ENCODE results near the gene FAM83D.
A peak's percentile ranks its signal among the peaks of the same experiment; 100 is the strongest.

The FAM83D gene

DNA sequence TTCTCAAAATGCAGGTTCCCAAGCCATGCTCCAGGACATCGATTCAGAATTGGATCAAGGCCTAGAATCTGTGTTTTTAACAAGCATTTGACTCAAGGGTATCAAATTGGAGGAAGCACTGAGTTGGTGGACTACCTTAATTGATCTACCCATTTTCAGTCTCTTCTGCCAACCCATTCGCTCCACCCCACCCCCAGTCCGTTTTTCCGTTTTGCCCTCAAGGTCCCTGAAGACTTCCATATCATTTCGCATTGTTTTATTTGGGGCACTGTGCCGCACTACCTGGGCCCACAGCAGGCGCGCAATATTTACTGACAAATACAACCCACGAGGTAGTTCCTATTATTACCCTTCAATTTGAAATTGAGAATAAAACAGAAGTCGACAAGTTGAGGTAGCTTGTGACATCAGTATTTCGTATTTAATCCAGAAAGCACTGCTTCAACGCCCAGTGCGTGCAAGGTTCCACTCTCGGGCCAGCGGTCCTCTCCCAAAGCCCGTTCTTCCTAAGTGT lies 35.4 kb downstream of the FAM83D start:
- H3K9me2 ChIP-seq (replicated peaks; ENCODE audit: insufficient read depth, low read length) = no peaks in the 10 kb centered on the region
- H4K20me1 ChIP-seq (ENCODE audit: insufficient read depth, low read length) = no peaks in the 10 kb centered on the region
- H3K4me2 ChIP-seq (ENCODE audit: low read depth, low read length) = peak overlapping the region; percentile 84
- peaks cover 34% of the 10 kb centered on the region for H3K79me2 ChIP-seq (ENCODE audit: low read length)
- peak overlapping the region; percentile 66 for H3K9ac ChIP-seq (ENCODE audit: low read length)
- H3K27me3 ChIP-seq (replicated peaks; ENCODE audit: insufficient read depth, low read length) = no peaks in the 10 kb centered on the region
- H3K9me3 ChIP-seq (replicated peaks; ENCODE audit: insufficient read depth, low read length) = no peaks in the 10 kb centered on the region
- no peaks in the 10 kb centered on the region for H3K36me3 ChIP-seq (replicated peaks; ENCODE audit: insufficient read depth, low read length)
- no peak for TF ChIP-seq EZH2phosphoT487 (IDR thresholded peaks at IDR 0.05; ENCODE audit: low read length)
- TF ChIP-seq, protein P1, sequence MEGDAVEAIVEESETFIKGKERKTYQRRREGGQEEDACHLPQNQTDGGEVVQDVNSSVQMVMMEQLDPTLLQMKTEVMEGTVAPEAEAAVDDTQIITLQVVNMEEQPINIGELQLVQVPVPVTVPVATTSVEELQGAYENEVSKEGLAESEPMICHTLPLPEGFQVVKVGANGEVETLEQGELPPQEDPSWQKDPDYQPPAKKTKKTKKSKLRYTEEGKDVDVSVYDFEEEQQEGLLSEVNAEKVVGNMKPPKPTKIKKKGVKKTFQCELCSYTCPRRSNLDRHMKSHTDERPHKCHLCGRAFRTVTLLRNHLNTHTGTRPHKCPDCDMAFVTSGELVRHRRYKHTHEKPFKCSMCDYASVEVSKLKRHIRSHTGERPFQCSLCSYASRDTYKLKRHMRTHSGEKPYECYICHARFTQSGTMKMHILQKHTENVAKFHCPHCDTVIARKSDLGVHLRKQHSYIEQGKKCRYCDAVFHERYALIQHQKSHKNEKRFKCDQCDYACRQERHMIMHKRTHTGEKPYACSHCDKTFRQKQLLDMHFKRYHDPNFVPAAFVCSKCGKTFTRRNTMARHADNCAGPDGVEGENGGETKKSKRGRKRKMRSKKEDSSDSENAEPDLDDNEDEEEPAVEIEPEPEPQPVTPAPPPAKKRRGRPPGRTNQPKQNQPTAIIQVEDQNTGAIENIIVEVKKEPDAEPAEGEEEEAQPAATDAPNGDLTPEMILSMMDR (IDR thresholded peaks at IDR 0.05; ENCODE audit: low read length) = no peak
- TF ChIP-seq EZH2 (optimal IDR thresholded peaks at IDR 0.05; ENCODE audit: low read depth, low read length) = no peak
- peak overlapping the region; percentile 37; the same call in 1 of the 2 replicates for H3K27ac ChIP-seq (ENCODE audit: low read length)
- peak; percentile 10 for DNase-seq
- H3F3A ChIP-seq (ENCODE audit: insufficient read depth, low read length) = peaks cover 7% of the 10 kb centered on the region; the same call in 1 of the 2 replicates
- peak overlapping the region; percentile 96 for H3K4me3 ChIP-seq (ENCODE audit: low read length)
- H2AFZ ChIP-seq (ENCODE audit: low read length) = peak overlapping the region; percentile 83
- H3K4me1 ChIP-seq (ENCODE audit: low read length) = peaks cover 11% of the 10 kb centered on the region; the same call in 1 of the 2 replicates

DNA sequence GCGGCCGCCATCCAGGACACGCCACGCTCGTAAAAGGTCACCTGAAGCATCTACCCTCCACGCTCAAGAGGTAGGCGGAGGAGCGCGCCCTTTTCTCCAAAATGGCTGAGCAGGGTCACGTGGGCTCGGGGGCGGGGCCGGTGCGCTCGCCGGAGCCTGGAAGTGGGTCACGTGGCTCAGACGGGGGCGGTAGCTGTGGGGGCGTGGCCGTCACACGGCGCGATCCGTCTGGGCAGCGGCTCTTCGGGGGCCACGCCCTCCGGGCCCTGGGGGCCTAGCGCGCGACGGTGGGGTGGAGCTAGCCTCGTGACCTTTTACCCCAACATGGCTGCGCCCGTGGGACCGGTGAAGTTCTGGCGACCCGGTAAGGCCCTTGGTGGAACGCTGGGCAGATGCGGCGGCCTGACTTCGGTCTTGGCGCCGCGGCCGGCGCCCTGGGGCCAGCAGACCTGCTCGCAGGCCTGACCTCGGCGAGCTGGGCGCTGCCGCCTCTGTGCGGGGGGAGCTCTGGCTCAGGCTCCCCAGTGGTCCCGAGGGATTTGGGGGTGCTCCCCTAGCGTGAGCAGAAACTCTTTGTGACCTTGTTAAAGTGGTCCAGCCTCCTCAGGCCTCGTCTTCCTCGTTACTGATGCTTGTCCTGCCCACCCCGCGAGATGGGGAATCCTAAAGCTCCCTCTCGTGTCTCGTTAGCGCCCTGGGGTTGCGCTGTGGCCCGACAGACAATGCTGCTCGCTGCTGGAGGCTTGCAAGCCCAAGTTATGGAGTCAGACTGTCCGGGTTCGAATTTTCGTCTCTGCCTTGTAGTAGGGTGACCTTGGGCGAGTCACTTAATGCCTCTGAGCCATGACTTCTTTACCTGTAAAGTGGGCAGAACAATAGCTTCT lies 36.1 kb downstream of the FAM83D start, which contains the start of gene DHX35:
Gene DHX35, plus strand, starts transcription at position 301 of the 884 bp plus-strand sequence. Its CDS starts 24 bp downstream, at position 325.
- H3K79me2 ChIP-seq (ENCODE audit: low read length) = peaks cover 36% of the 10 kb centered on the region
- H3K4me2 ChIP-seq (ENCODE audit: low read depth, low read length) = peak within 1 kb of the TSS; percentile 91
- peak within 1 kb of the TSS; percentile 77 for H3K9ac ChIP-seq (ENCODE audit: low read length)
- peak within 1 kb of the TSS; percentile 96 for H3K4me3 ChIP-seq (ENCODE audit: low read length)
- peak within 1 kb of the TSS; percentile 59; the same call in 1 of the 2 replicates for H3K27ac ChIP-seq (ENCODE audit: low read length)
- H3K36me3 ChIP-seq (replicated peaks; ENCODE audit: insufficient read depth, low read length) = no peaks in the 10 kb centered on the region
- H2AFZ ChIP-seq (ENCODE audit: low read length) = peak within 1 kb of the TSS; percentile 87
- TF ChIP-seq EZH2 (optimal IDR thresholded peaks at IDR 0.05; ENCODE audit: low read depth, low read length) (no peak), EZH2phosphoT487 (IDR thresholded peaks at IDR 0.05; ENCODE audit: low read length) (no peak)
- TF ChIP-seq, protein P1 (IDR thresholded peaks at IDR 0.05; ENCODE audit: low read length) = peak; percentile 55
- 0 out of 2 replicates have a peak, but pooled peaks cover 5% of the 10 kb centered on the region for H3F3A ChIP-seq (ENCODE audit: insufficient read depth, low read length)
- DNase-seq = peak; percentile 98
- H3K4me1 ChIP-seq (ENCODE audit: low read length) = peaks cover 11% of the 10 kb centered on the region; the same call in 1 of the 2 replicates
- H3K9me2 ChIP-seq (replicated peaks; ENCODE audit: insufficient read depth, low read length) = no peaks in the 10 kb centered on the region
- H4K20me1 ChIP-seq (ENCODE audit: insufficient read depth, low read length) = no peaks in the 10 kb centered on the region
- H3K27me3 ChIP-seq (replicated peaks; ENCODE audit: insufficient read depth, low read length) = no peaks in the 10 kb centered on the region
- no peaks in the 10 kb centered on the region for H3K9me3 ChIP-seq (replicated peaks; ENCODE audit: insufficient read depth, low read length)

DNA sequence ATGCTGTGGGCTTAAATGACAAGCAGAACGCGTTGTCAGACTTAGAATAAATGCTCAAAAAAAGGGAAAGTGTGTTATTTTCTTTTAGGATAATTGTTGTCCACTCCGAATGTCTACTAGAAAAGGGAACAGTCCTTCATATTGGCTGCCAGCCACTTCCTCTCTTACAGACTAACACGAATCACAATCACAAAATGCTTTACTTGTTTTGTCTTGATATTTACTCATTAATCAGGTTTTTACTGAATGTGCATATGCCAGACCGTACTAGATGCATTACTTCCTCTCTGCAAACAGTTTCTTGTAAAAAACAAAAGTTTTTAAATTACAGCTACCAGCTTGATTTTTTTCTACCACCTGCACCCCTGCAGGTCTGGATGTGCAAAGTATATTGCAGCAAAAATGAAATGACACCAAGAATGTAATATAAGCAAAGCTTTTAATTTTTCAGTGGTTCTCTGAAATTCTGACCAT lies 36.7 kb downstream of the FAM83D start:
- TF ChIP-seq EZH2 (optimal IDR thresholded peaks at IDR 0.05; ENCODE audit: low read depth, low read length) (no peak), EZH2phosphoT487 (IDR thresholded peaks at IDR 0.05; ENCODE audit: low read length) (no peak)
- TF ChIP-seq, protein P1 (IDR thresholded peaks at IDR 0.05; ENCODE audit: low read length) = no peak
- Histone ChIP-seq H3K36me3 (replicated peaks; ENCODE audit: insufficient read depth, low read length) (no peaks in the 10 kb centered on the region), H3K9me3 (replicated peaks; ENCODE audit: insufficient read depth, low read length) (no peaks in the 10 kb centered on the region), H3K79me2 (ENCODE audit: low read length) (peaks cover 39% of the 10 kb centered on the region), H3K27ac (ENCODE audit: low read length) (peak overlapping the region; percentile 59; the same call in 1 of the 2 replicates), H3K4me2 (ENCODE audit: low read depth, low read length) (peak overlapping the region; percentile 91), H3K4me3 (ENCODE audit: low read length) (peak overlapping the region; percentile 96), H3K9me2 (replicated peaks; ENCODE audit: insufficient read depth, low read length) (no peaks in the 10 kb centered on the region), H3K9ac (ENCODE audit: low read length) (peak overlapping the region; percentile 77; the same call in 1 of the 2 replicates), H4K20me1 (ENCODE audit: insufficient read depth, low read length) (no peaks in the 10 kb centered on the region), H3K27me3 (replicated peaks; ENCODE audit: insufficient read depth, low read length) (no peaks in the 10 kb centered on the region), H2AFZ (ENCODE audit: low read length) (peak overlapping the region; percentile 87), H3K4me1 (ENCODE audit: low read length) (peaks cover 11% of the 10 kb centered on the region; the same call in 1 of the 2 replicates), H3F3A (ENCODE audit: insufficient read depth, low read length) (0 out of 2 replicates have a peak, but pooled peaks cover 5% of the 10 kb centered on the region)
- DNase-seq = no peak
